ENCODE data around the gene TBXT. TPM values are rescaled to one million over a fixed set of nuclear protein-coding genes. Genes with fewer than 3 reads are reported as not detected.

TBXT gene
- total RNA-seq, 1 experiment from 2014 or later, result 0.31 TPM

DNA sequence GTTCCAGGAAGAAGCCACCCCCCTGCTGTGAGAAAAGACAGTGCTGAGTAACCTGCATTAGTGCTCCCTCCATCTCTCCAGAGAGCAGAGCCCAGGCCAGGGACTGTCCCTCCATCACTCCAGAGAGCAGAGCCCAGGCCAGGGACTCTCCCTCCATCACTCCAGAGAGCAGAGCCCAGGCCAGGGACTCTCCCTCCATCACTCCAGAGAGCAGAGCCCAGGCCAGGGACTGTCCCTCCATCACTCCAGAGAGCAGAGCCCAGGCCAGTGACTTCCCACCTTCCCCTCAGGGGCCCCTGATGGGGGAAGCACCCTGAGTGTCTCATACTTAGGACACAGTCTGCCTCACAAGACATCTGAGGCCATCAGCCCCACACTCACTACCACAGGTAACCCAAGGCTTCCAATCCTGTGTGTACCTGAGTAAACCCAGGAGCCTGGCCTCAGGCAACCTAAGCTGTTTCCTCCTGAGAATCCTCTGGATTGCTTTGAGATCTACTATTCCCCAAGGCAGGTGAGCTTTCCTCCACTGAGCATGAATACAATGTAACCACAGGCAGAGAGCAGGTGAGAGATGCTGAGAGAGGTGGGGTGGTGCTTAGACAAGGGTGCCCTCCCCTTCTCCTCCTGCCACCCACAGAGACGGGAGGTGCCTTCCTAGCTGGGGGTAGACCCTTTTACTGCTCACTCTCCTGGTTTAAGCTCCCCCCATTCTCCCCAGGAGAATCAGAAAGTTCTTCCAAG lies 4.9 kb downstream of the TBXT start:
- Mint-ChIP-seq H3K9me3 (peaks cover 0 to 4% of the 10 kb centered on the region in 2 experiments; a peak in 1 of 5 replicates), H3K27me3 (ENCODE audit: low read depth) (peaks cover 93% of the 10 kb centered on the region), H3K4me3 (no peak overlapping the region), H3K27ac (no peak overlapping the region), H3K36me3 (ENCODE audit: insufficient read depth in 1 of 3, low read depth in 3 of 3) (no peaks in the 10 kb centered on the region), H3K4me1 (peaks cover 16 to 38% of the 10 kb centered on the region in 2 experiments)
- Histone ChIP-seq H2BK120ac (ENCODE audit: low read depth, low read length, poor library complexity, severe bottlenecking) (no peak overlapping the region), H3K18ac (ENCODE audit: insufficient read length, low read depth, low read length) (no peak overlapping the region), H3K27me3 (ENCODE audit: insufficient read depth, low read length) (peaks cover 52% of the 10 kb centered on the region), H2AFZ (ENCODE audit: low read length) (no peak overlapping the region), H3K9ac (ENCODE audit: extremely low read depth, insufficient read length, low read length) (no peak overlapping the region), H4K8ac (replicated peaks; ENCODE audit: insufficient read length, low read depth, low read length) (no peak overlapping the region), H3K4me2 (ENCODE audit: insufficient read depth, insufficient read length, low read length) (no peak overlapping the region), H4K20me1 (ENCODE audit: control insufficient read depth, insufficient read depth, insufficient read length) (no peaks in the 10 kb centered on the region), H4K5ac (ENCODE audit: insufficient read length, low read depth, low read length) (no peak overlapping the region), H3K4ac (ENCODE audit: low read depth, low read length) (no peak overlapping the region), H2BK12ac (ENCODE audit: insufficient read length, low read depth, low read length) (no peak overlapping the region), H3K14ac (ENCODE audit: insufficient read depth, low read length) (no peak overlapping the region), H4K91ac (ENCODE audit: insufficient read length, low read depth, low read length) (no peak overlapping the region), H2BK20ac (ENCODE audit: low read depth, low read length, poor library complexity, severe bottlenecking) (no peak overlapping the region), H3K56ac (ENCODE audit: insufficient read length, low read depth, low read length) (no peak overlapping the region), H2AK5ac (ENCODE audit: insufficient read length, low read length) (no peak overlapping the region), H3K23ac (ENCODE audit: insufficient read length, low read depth, low read length) (no peak overlapping the region), H3T11ph (ENCODE audit: low read length) (no peak overlapping the region), H3K79me1 (ENCODE audit: insufficient read depth, low read depth, low read length, poor library complexity, severe bottlenecking) (no peaks in the 10 kb centered on the region), H3K79me2 (ENCODE audit: insufficient read depth, low read length) (no peaks in the 10 kb centered on the region), H3K4me1 (ENCODE audit: insufficient read depth, low read length) (no peaks in the 10 kb centered on the region), H2BK15ac (ENCODE audit: low read depth, low read length) (no peak overlapping the region), H3K23me2 (ENCODE audit: insufficient read length, low read depth, low read length, poor library complexity, severe bottlenecking) (peaks cover 12% of the 10 kb centered on the region), H3K9me3 (ENCODE audit: control insufficient read depth, low read depth, low read length) (no peaks in the 10 kb centered on the region), H2BK5ac (ENCODE audit: insufficient read length, low read length) (no peak overlapping the region), H3K27ac (ENCODE audit: insufficient read length, low read depth, low read length) (no peak overlapping the region)
- DNase-seq, result no peak
- no CpG with 5 or more reads among the region's 1 CpG for WGBS (ENCODE audit: extremely low coverage, insufficient read length, low lambda C conversion rate)
- TF ChIP-seq, protein P1, sequence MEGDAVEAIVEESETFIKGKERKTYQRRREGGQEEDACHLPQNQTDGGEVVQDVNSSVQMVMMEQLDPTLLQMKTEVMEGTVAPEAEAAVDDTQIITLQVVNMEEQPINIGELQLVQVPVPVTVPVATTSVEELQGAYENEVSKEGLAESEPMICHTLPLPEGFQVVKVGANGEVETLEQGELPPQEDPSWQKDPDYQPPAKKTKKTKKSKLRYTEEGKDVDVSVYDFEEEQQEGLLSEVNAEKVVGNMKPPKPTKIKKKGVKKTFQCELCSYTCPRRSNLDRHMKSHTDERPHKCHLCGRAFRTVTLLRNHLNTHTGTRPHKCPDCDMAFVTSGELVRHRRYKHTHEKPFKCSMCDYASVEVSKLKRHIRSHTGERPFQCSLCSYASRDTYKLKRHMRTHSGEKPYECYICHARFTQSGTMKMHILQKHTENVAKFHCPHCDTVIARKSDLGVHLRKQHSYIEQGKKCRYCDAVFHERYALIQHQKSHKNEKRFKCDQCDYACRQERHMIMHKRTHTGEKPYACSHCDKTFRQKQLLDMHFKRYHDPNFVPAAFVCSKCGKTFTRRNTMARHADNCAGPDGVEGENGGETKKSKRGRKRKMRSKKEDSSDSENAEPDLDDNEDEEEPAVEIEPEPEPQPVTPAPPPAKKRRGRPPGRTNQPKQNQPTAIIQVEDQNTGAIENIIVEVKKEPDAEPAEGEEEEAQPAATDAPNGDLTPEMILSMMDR (conservative IDR thresholded peaks at IDR 0.05), result no peak
